NCI-H1436 (cell line): ENCODE measurements around the gene NBPF6.
"Not testable (repeated sequence)": the region's sequence is repeated elsewhere in the genome, so short reads cannot be mapped to it uniquely, and the experiment has no call there.

ENCODE experiments used
- DNase-seq: peaks from one replicate; lab custom pipeline; 2025; lab: John Stamatoyannopoulos, UW

NBPF6 gene

GRCh38 chr1:108450043-108450442 lies at the start of gene NBPF6:
NBPF6 (plus strand) TSS chr1:108450343; CDS start chr1:108450602, 259 bp downstream.
- DNase-seq, result not testable (repeated sequence)

DNA sequence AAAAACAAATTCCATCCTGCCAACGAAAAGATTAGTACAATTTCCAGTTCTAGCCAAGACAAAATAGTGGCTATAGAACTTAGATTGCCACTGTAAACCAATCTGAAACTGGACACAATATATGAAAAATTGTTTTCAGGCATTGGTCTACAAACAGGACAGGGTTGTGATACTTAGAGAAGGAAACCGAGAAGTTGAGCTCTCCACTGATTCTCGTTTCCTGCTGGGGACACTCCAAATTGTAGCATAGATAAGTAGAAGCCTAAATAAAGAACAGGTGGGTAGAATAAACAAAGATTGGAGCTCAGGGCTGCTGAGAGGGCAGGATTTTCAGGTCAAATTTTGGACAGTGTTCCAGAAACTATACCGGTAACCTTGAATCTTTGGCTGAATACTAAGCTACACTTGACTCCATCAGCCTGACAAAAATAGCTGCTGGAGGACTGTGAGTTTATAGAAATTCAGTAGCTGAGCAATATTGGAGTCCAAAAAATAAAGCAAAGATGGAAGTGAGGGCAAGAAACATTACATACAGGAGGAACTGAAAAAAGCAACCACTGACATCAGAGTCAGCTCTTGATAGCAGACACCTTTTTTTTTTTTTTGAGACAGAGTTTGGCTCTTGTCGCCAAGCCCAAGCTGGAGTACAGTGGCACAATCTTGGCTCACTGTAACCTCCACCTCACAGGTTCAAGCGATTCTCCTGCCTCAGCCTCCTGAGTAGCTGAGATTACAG lies 38.9 kb upstream of the NBPF6 start:
- not testable (repeated sequence) for DNase-seq

GRCh38 chr1:108420129-108420528 lies 30.0 kb upstream of the NBPF6 start:
- DNase-seq, result not testable (repeated sequence)

- DNase-seq, result not testable (repeated sequence)
These were observed 28.9 kb upstream of the NBPF6 start for GRCh38 chr1:108421061-108421916.

- DNase-seq, result not testable (repeated sequence)
These were observed 23.3 kb upstream of the NBPF6 start for GRCh38 chr1:108426877-108427276.

- DNase-seq, result not testable (repeated sequence)
These were observed 18.1 kb upstream of the NBPF6 start for GRCh38 chr1:108432002-108432401.

DNA sequence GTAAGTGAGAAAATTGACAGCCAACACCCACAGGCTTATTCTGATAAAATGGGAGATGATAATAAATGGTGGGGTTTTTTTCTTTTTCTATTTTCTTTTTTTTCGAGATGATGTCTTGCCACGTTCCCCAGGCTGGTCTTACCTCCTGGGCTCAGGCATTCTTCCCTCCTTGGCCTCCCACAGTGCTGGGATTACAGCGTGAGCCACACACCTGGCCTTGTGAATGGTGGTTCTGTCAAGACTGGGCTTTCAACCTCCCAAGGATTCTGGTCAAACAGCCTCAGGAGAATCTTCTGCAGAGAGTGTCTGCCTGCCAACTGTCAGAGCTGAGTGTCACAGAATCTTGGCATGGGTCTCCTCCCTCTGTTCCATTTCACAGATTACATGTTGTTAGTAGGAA lies 16.7 kb upstream of the NBPF6 start:
- DNase-seq, result not testable (repeated sequence)

GRCh38 chr1:108438536-108438935 lies 11.6 kb upstream of the NBPF6 start:
- DNase-seq, result not testable (repeated sequence)

DNA sequence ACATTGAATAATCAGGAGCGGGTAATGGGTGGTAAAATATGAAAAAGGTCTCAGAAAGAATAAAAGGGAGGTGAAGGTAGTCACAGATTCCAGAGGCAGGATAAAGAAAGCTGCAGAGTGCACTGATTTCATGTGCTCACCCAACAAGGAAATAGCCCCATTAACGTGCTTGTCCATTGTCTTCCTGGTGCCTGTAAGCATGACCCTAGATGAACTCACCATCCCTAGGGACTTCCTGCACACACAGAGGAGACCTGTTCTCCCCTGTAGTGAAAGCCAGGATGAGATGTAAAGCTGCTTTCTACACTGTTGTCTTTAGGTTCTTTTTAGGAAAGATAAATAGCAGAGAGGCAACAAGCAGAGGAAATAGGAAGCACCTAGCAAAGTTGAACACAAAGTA lies 4.4 kb downstream of the NBPF6 start:
- DNase-seq, result not testable (repeated sequence)

- DNase-seq, result not testable (repeated sequence)
These were observed 8.5 kb downstream of the NBPF6 start for GRCh38 chr1:108458661-108459060.

GRCh38 chr1:108461758-108462157 lies 11.6 kb downstream of the NBPF6 start:
- DNase-seq, result not testable (repeated sequence)

- not testable (repeated sequence) for DNase-seq
These were observed 13.8 kb downstream of the NBPF6 start for GRCh38 chr1:108463962-108464361.

DNA sequence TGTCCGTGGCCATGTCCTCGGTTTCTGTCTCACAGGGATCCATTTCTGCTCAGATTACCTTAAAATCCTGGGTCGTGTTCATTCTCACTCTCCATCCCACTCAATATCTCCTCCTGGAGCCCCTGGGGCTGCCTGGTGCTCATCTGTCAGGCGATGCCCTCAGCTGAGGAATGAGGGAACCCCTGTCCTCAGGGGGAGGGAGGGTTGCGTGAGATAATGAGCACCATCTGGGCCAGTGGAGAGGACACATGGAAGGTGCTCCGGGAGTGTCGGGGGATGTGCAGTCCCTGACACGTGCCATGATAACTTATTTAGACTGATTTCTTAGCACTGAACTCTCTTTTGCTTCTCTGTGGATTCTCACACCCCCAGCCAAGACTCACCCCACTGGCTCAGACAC lies 16.0 kb downstream of the NBPF6 start:
- not testable (repeated sequence) for DNase-seq

- not testable (repeated sequence) for DNase-seq
These were observed 17.0 kb downstream of the NBPF6 start for GRCh38 chr1:108467155-108467554.

GRCh38 chr1:108470750-108471149 lies 20.6 kb downstream of the NBPF6 start:
- not testable (repeated sequence) for DNase-seq

DNA sequence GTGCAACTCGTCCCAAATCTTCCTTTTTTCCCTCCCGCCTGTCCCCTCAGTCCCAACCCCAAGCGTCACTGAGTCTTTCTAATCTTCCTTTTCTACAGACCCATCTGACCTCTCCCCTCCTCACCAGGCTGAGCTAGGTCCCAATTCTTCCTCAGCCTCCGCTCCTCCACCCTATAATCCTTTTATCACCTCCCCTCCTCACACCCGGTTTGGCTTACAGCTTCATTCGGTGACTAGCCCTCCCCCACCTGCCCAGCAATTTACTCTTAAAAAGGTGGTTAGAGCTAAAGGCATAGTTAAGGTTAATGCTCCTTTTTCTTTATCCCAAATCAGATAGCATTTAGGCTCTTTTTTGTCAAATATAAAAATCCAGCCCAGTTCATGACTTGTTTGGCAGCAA lies 24.4 kb downstream of the NBPF6 start:
- not testable (repeated sequence) for DNase-seq

DNA sequence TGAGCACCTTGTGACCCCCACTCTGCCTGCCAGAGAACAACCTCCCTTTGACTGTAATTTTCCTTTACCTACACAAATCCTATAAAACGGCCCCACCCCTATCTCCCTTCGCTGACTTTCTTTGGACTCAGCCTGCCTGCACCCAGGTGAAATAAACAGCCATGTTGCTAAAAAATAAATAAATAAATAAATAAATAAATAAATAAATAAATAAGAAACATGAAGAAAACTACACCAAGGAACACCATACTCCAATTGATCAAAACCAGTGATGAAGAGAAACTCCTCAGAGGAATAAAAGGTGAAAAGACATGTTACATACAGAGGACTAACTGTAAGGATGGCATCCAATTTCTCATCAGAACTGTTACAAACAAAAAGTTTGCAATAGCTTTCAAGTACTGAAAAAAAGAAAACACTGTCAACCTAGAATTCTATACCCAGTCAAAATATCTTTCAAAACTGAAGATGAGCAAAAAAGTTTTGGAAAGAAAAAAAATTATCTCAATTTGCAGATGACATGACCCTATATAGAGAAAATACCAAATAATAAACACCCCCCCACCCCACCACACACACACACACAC lies 28.4 kb downstream of the NBPF6 start:
- no peak for DNase-seq

DNA sequence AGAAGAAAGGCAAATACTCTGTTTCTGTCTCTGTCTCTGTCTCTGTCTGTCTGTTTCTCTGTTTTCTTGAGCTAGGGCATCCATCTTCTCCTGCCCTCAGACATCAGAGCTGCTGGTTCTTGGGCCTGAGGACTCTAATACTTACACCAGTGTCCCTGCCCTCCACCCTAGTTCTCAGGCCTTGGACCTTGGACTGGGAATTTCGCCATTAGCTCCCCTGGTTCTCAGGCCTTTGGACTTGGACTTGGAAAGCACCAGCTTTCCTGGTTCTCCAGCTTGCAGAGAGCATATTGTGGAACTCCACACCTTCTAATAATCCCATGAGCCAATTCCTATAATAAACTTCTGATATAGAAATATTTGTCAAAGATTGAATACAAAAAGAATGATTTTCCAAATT lies 32.6 kb downstream of the NBPF6 start:
- no peak for DNase-seq

GRCh38 chr1:108485990-108486389 lies 35.8 kb downstream of the NBPF6 start:
- DNase-seq, result not testable (repeated sequence)

DNA sequence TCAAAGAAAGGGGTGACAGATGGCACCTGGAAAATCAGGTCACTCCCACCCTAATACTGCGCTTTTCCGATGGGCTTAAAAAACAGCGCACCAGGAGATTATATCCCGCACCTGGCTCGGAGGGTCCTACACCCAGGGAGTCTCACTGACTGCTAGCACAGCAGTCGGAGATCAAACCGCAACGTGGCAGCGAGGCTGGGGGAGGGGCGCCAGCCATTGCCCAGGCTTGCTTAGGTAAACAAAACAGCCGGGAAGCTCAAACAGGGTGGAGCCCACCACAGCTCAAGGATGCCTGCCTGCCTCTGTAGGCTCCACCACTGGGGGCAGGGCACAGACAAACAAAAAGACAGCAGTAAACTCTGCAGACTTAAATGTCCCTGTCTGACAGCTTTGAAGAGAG lies 36.6 kb downstream of the NBPF6 start:
- DNase-seq, result not testable (repeated sequence)

GRCh38 chr1:108495008-108495407 lies 44.9 kb downstream of the NBPF6 start:
- not testable (repeated sequence) for DNase-seq

DNA sequence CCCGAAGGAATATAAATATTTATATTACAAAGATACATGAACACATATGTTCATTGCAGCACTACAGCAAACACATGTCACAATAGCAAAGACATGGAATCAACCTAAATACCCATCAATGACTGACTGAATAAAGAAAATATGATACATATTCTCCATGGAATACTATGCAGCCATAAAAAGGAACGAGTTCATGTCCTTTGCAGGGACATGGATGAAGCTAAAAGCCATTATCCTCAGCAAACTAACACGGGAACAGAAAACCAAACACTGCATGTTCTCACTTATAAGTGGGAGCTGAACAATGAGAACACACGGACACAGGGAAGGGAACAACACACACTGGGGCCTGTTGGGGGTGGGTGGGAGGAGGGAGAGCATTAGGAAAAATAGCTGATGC lies 46.7 kb downstream of the NBPF6 start:
- not testable (repeated sequence) for DNase-seq
